HEK293 (cell line): ENCODE results near the gene LAMC3.

Source experiments
- MEIS1 ChIP-seq: sonication (generic); formaldehyde crosslinking; IDR thresholded peaks from 2 replicates; pipeline ENCODE4 v1.8.1; 2022; ENCODE audit warnings: missing genetic modification reagents, mild to moderate bottlenecking, borderline replicate concordance
- SALL2 ChIP-seq: fragments of 450-650 bp; formaldehyde crosslinking; IDR thresholded peaks from 2 replicates; pipeline ENCODE4 v1.5.0; 2017; ENCODE audit warnings: missing biosample characterization, mild to moderate bottlenecking, missing genetic modification characterization, borderline replicate concordance
- ZFP37 ChIP-seq: fragments of 450-650 bp; formaldehyde crosslinking; IDR thresholded peaks from 2 replicates; pipeline ENCODE4 v1.5.1; 2016; ENCODE audit warnings: missing biosample characterization, missing genetic modification characterization
- ZNF223 ChIP-seq: fragments of 450-650 bp; formaldehyde crosslinking; IDR thresholded peaks from 2 replicates; pipeline ENCODE4 v1.5.1; 2016; ENCODE audit warnings: missing biosample characterization, missing genetic modification characterization
- ZNF23 ChIP-seq: fragments of 450-650 bp; formaldehyde crosslinking; IDR thresholded peaks from 2 replicates; pipeline ENCODE4 v1.5.1; 2016; ENCODE audit warnings: missing biosample characterization, missing genetic modification characterization, borderline replicate concordance
- ZNF776 ChIP-seq: fragments of 450-650 bp; formaldehyde crosslinking; IDR thresholded peaks from 2 replicates; pipeline ENCODE4 v1.5.0; 2017; ENCODE audit warnings: missing biosample characterization, missing genetic modification characterization, borderline replicate concordance
- TF ChIP-seq, protein P1 (sequence below): fragments of 450-650 bp; formaldehyde crosslinking; IDR thresholded peaks from 2 replicates; pipeline ENCODE4 v1.5.1; 2016; ENCODE audit warnings: missing biosample characterization, missing genetic modification characterization
- TF ChIP-seq, protein P2 (sequence below): fragments of 450-650 bp; formaldehyde crosslinking; IDR thresholded peaks from 2 replicates; pipeline ENCODE4 v1.5.1; 2016; ENCODE audit warnings: missing biosample characterization, missing genetic modification characterization, low read depth
- TF ChIP-seq, protein P3 (sequence below): fragments of 450-650 bp; formaldehyde crosslinking; IDR thresholded peaks from 2 replicates; pipeline ENCODE4 v1.5.1; 2016; ENCODE audit warnings: missing biosample characterization, missing genetic modification characterization
- TF ChIP-seq, protein P4 (sequence below): fragments of 450-650 bp; formaldehyde crosslinking; IDR thresholded peaks from 2 replicates; pipeline ENCODE4 v1.5.1; 2016; ENCODE audit warnings: missing biosample characterization, missing genetic modification characterization, low read depth
- TF ChIP-seq, protein P5 (sequence below): fragments of 450-650 bp; formaldehyde crosslinking; IDR thresholded peaks from 2 replicates; pipeline ENCODE4 v1.5.1; 2016; ENCODE audit warnings: missing biosample characterization, missing genetic modification characterization

DNA sequence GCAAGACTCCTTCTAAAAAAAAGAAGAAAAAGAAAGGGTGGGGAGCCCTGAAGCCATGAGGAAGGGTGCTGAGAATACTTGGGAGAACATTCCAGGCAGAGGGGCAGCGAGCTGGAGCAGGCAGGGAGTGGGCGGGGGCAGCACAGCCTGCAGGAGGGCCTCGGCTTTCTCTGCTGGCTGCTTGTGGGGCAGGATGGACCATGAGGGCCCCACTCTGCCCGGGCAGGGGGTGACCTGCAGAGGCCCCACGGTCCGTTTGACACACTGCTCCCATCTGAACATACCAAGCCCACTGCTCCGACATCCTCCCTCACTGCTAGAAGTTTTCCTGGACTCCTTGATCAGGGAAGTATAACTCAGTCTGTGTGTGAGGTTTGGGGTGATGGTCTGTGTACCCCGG lies 104.7 kb downstream of the LAMC3 start:
- TF ChIP-seq, protein P1, sequence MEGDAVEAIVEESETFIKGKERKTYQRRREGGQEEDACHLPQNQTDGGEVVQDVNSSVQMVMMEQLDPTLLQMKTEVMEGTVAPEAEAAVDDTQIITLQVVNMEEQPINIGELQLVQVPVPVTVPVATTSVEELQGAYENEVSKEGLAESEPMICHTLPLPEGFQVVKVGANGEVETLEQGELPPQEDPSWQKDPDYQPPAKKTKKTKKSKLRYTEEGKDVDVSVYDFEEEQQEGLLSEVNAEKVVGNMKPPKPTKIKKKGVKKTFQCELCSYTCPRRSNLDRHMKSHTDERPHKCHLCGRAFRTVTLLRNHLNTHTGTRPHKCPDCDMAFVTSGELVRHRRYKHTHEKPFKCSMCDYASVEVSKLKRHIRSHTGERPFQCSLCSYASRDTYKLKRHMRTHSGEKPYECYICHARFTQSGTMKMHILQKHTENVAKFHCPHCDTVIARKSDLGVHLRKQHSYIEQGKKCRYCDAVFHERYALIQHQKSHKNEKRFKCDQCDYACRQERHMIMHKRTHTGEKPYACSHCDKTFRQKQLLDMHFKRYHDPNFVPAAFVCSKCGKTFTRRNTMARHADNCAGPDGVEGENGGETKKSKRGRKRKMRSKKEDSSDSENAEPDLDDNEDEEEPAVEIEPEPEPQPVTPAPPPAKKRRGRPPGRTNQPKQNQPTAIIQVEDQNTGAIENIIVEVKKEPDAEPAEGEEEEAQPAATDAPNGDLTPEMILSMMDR: no peak
- TF ChIP-seq ZFP37 (tag by site-specific recombination): no peak
- TF ChIP-seq ZNF223 (tag by site-specific recombination): no peak
- TF ChIP-seq, protein P2, sequence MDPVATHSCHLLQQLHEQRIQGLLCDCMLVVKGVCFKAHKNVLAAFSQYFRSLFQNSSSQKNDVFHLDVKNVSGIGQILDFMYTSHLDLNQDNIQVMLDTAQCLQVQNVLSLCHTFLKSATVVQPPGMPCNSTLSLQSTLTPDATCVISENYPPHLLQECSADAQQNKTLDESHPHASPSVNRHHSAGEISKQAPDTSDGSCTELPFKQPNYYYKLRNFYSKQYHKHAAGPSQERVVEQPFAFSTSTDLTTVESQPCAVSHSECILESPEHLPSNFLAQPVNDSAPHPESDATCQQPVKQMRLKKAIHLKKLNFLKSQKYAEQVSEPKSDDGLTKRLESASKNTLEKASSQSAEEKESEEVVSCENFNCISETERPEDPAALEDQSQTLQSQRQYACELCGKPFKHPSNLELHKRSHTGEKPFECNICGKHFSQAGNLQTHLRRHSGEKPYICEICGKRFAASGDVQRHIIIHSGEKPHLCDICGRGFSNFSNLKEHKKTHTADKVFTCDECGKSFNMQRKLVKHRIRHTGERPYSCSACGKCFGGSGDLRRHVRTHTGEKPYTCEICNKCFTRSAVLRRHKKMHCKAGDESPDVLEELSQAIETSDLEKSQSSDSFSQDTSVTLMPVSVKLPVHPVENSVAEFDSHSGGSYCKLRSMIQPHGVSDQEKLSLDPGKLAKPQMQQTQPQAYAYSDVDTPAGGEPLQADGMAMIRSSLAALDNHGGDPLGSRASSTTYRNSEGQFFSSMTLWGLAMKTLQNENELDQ (tag by site-specific recombination): no peak
- no peak for TF ChIP-seq ZNF776 (tag by site-specific recombination)
- TF ChIP-seq, protein P3, sequence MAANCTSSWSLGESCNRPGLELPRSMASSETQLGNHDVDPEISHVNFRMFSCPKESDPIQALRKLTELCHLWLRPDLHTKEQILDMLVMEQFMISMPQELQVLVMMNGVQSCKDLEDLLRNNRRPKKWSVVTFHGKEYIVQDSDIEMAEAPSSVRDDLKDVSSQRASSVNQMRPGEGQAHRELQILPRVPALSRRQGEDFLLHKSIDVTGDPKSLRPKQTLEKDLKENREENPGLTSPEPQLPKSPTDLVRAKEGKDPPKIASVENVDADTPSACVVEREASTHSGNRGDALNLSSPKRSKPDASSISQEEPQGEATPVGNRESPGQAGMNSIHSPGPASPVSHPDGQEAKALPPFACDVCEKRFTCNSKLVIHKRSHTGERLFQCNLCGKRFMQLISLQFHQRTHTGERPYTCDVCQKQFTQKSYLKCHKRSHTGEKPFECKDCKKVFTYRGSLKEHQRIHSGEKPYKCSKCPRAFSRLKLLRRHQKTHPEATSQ (tag by site-specific recombination): no peak
- no peak for TF ChIP-seq MEIS1 (CRISPR knock-in tag)
- TF ChIP-seq, protein P4, sequence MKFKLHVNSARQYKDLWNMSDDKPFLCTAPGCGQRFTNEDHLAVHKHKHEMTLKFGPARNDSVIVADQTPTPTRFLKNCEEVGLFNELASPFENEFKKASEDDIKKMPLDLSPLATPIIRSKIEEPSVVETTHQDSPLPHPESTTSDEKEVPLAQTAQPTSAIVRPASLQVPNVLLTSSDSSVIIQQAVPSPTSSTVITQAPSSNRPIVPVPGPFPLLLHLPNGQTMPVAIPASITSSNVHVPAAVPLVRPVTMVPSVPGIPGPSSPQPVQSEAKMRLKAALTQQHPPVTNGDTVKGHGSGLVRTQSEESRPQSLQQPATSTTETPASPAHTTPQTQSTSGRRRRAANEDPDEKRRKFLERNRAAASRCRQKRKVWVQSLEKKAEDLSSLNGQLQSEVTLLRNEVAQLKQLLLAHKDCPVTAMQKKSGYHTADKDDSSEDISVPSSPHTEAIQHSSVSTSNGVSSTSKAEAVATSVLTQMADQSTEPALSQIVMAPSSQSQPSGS (tag by site-specific recombination): no peak
- TF ChIP-seq ZNF23 (tag by site-specific recombination): no peak
- TF ChIP-seq, protein P5, sequence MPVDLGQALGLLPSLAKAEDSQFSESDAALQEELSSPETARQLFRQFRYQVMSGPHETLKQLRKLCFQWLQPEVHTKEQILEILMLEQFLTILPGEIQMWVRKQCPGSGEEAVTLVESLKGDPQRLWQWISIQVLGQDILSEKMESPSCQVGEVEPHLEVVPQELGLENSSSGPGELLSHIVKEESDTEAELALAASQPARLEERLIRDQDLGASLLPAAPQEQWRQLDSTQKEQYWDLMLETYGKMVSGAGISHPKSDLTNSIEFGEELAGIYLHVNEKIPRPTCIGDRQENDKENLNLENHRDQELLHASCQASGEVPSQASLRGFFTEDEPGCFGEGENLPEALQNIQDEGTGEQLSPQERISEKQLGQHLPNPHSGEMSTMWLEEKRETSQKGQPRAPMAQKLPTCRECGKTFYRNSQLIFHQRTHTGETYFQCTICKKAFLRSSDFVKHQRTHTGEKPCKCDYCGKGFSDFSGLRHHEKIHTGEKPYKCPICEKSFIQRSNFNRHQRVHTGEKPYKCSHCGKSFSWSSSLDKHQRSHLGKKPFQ (tag by site-specific recombination): no peak
- no peak for TF ChIP-seq SALL2 (tag by site-specific recombination)
